ENCODE measurements around the gene TMEM181. TPM values are rescaled to one million over a fixed set of nuclear protein-coding genes. Genes with fewer than 3 reads are reported as not detected.
A peak's percentile ranks its signal among the peaks of the same experiment; 100 is the strongest.
"Not testable (repeated sequence)": the region's sequence is repeated elsewhere in the genome, so short reads cannot be mapped to it uniquely, and the experiment has no call there.

Gene TMEM181
- total and polyA plus RNA-seq, 12 donors, result 8.8 to 29.1 (median 20.5) TPM

GRCh38 chr6:158630938-158631616 lies 71.2 kb downstream of the TMEM181 start:
- intact Hi-C loops (cut with DNase I), result no loop called here
- Histone ChIP-seq H3K9me3 (replicated peaks in 1 of 3) (no peaks in the 10 kb centered on the region), H3K4me1 (replicated peaks in 1 of 2) (peaks cover 7 to 29% of the 10 kb centered on the region in 2 donors), H3K36me3 (replicated peaks in 1 of 2) (peaks cover 0 to 30% of the 10 kb centered on the region in 2 donors), H3K4me3 (no peak overlapping the region), H3K27ac (peak overlapping the region; percentile 39 to 80 (median 61)), H3K27me3 (no peaks in the 10 kb centered on the region)
- TF ChIP-seq, protein P1, sequence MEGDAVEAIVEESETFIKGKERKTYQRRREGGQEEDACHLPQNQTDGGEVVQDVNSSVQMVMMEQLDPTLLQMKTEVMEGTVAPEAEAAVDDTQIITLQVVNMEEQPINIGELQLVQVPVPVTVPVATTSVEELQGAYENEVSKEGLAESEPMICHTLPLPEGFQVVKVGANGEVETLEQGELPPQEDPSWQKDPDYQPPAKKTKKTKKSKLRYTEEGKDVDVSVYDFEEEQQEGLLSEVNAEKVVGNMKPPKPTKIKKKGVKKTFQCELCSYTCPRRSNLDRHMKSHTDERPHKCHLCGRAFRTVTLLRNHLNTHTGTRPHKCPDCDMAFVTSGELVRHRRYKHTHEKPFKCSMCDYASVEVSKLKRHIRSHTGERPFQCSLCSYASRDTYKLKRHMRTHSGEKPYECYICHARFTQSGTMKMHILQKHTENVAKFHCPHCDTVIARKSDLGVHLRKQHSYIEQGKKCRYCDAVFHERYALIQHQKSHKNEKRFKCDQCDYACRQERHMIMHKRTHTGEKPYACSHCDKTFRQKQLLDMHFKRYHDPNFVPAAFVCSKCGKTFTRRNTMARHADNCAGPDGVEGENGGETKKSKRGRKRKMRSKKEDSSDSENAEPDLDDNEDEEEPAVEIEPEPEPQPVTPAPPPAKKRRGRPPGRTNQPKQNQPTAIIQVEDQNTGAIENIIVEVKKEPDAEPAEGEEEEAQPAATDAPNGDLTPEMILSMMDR (IDR thresholded peaks at IDR 0.05), result no peak
- TF ChIP-seq POLR2A (IDR thresholded peaks at IDR 0.05), result no peak
- peak in 2 of 7 donors; percentile 30 to 63 for DNase-seq
- 64 to 73% (median 68%) methylated on average over 18 to 19 of the region's 19 CpGs for WGBS, 4 donors

- Histone ChIP-seq H3K4me3 (no peak overlapping the region), H3K4me1 (replicated peaks in 1 of 2) (peaks cover 7 to 29% of the 10 kb centered on the region in 2 donors), H3K27me3 (no peaks in the 10 kb centered on the region), H3K27ac (peak overlapping the region; percentile 39 to 80 (median 61)), H3K9me3 (replicated peaks in 1 of 3) (no peaks in the 10 kb centered on the region), H3K36me3 (replicated peaks in 1 of 2) (peaks cover 0 to 36% of the 10 kb centered on the region in 2 donors)
- TF ChIP-seq, protein P1 (IDR thresholded peaks at IDR 0.05), result no peak
- TF ChIP-seq POLR2A (IDR thresholded peaks at IDR 0.05), result peak in 1 of 2 donors; percentile 9
- DNase-seq, result peak; percentile 53 to 93 (median 86)
- 27 to 39% (median 33%) methylated on average over 19 of the region's 19 CpGs for WGBS, 4 donors
- intact Hi-C loops (cut with DNase I), result no loop called here
Measured at GRCh38 chr6:158631678-158632537, 72.0 kb downstream of the TMEM181 start.

DNA sequence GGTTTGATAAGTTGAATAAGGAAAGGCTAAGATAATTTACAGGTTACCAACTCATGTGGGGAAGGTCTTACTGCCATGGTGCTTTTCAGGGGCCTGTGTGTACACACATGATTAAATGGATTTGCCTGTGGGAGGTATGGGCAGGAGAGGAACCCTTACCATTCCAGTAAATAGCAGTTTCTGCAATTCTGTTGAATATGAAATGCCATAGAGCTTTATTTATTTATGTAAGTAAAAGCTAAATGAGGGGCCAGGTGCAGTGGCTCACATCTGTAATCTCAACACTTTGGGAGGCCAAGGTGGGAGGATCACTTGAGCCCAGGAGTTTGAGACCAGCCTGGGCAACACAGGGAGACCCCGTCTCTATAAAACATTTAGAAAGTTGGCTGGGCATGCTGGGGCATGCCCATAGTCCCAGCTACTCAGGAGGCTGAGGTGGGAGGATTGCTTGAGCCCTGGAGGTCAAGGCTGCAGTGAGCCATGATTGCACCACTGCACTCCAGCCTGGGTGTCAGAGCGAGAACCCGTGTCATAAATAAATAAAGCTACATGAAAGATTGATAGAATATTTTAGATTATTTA lies 72.7 kb downstream of the TMEM181 start:
- Histone ChIP-seq H3K4me1 (replicated peaks in 1 of 2) (peaks cover 7 to 29% of the 10 kb centered on the region in 2 donors), H3K27ac (peak overlapping the region in 3 of 5 donors; percentile 61 to 80 (median 74)), H3K36me3 (replicated peaks in 1 of 2) (peaks cover 0 to 41% of the 10 kb centered on the region in 2 donors)
- DNase-seq, result peak in 1 of 7 donors; percentile 13
- H3K27me3 ChIP-seq; H3K9me3 ChIP-seq (replicated peaks in 1 of 3); intact Hi-C loops (cut with DNase I); H3K4me3 ChIP-seq: not testable (repeated sequence)
- WGBS, 4 donors, result 74 to 88% (median 86%) methylated on average over 3 of the region's 3 CpGs

GRCh38 chr6:158633127-158633526 lies 73.2 kb downstream of the TMEM181 start:
- H3K36me3 ChIP-seq (replicated peaks in 1 of 2), result peaks cover 0 to 41% of the 10 kb centered on the region in 2 donors
- WGBS, 4 donors, result 87 to 97% (median 95%) methylated on average over 11 of the region's 11 CpGs

More at GRCh38 chr6:158633127-158633526, 73.2 kb downstream of the TMEM181 start:
- TF ChIP-seq, protein P1 (IDR thresholded peaks at IDR 0.05), result no peak
- TF ChIP-seq POLR2A (IDR thresholded peaks at IDR 0.05), result no peak
- Histone ChIP-seq H3K27me3 (no peaks in the 10 kb centered on the region), H3K4me3 (no peak overlapping the region), H3K4me1 (replicated peaks in 1 of 2) (peaks cover 7 to 34% of the 10 kb centered on the region in 2 donors), H3K9me3 (replicated peaks in 1 of 3) (no peaks in the 10 kb centered on the region), H3K27ac (peak overlapping the region in 1 of 5 donors; percentile 80)
- DNase-seq, result peak in 1 of 7 donors; percentile 50
- intact Hi-C loops (cut with DNase I), result no loop called here

All from adrenal gland (tissue), 12 donors.